ENCODE results near the gene GRM4. TPM values are rescaled to one million over a fixed set of nuclear protein-coding genes. Genes with fewer than 3 reads are reported as not detected.

Gene GRM4
- total and polyA plus RNA-seq, 10 of the 15 experiments (the other 5 are each of a cell fraction or from before 2014, with no cell fraction given) = 0.01 to 0.31 (median 0.05) TPM; not detected in 2

DNA sequence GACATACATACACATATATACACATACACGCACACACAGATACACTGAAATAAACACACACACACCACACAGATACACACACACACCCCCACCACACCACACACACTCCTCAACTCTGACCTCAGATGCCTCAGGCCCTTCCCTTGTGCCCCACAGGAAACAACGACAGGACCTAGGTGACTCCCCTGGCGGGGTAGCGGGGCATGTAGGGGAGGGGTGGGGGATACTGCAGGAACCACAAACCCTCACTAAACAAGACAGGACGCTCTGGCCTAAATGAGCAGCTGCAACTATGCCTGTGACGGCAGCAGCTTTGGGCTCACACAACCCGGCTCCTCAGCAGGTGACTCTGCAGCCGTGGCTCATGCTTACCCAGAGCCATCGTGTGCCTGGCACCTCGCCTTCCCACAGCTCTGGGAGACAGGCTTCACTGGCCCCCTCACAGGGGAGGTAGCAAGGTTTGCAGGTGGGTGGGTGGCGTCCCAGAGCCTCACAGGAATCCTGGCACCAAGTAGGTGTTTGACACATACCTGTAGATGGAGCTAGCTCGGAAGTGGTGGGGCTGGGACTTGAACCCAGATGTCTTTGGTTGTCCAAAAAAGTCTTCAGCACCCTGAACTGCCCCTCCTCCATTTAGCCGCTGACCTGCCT is 100.8 kb downstream of the GRM4 start:
- no TSS peak for BruUV-seq (replicated peaks)
- Histone ChIP-seq H3K27ac (ENCODE audit: control insufficient read depth, insufficient read depth) (no peak overlapping the region), H3K4me1 (ENCODE audit: control insufficient read depth, insufficient read depth, low read length) (peaks cover 6% of the 10 kb centered on the region), H3K9me3 (replicated peaks; ENCODE audit: control insufficient read depth, insufficient read depth, low read length) (no peaks in the 10 kb centered on the region), H4K20me1 (ENCODE audit: control insufficient read depth, insufficient read depth) (no peaks in the 10 kb centered on the region), H3K4me3 (no peak overlapping the region), H3K36me3 (ENCODE audit: control insufficient read depth in 2 of 2, insufficient read depth in 2 of 2, low read length in 1 of 2) (no peaks in the 10 kb centered on the region), H3K27me3 (replicated peaks in 1 of 2; ENCODE audit: control insufficient read depth in 2 of 2, insufficient read depth in 2 of 2, low read length in 1 of 2) (no peaks in the 10 kb centered on the region; a peak in 1 of 4 replicates), H2AFZ (ENCODE audit: control insufficient read depth, low read depth, low read length) (no peak overlapping the region), H3K4me2 (ENCODE audit: control insufficient read depth, insufficient read depth) (no peak overlapping the region), H3K79me2 (ENCODE audit: control insufficient read depth, insufficient read depth, low read length) (no peaks in the 10 kb centered on the region), H3K9ac (ENCODE audit: control insufficient read depth, insufficient read depth, low read length) (no peak overlapping the region)
- WGBS (ENCODE audit: insufficient coverage, insufficient replicate concordance, low lambda C conversion rate, missing lambda C conversion rate) = 14% methylated on average over 12 of the region's 13 CpGs
- DNase-seq (ENCODE audit: low read depth, low spot score) (peak; percentile 7), FAIRE-seq (no peak), ATAC-seq (peak; percentile 31)
- intact Hi-C loops (cut with micrococcal nuclease; ENCODE audit: unreplicated experiment) (no loop called here), in situ Hi-C loops (cut with MboI) (no loop called here)
- POLR2A ChIA-PET = no interaction called here
- SMC1A ChIA-PET (ENCODE audit: uncharacterized antibody, unreplicated experiment) = no interaction called here
- CTCF ChIA-PET = interaction anchor here (1.1 to 1.4 kb wide), 2 partner anchors 10 to 333 kb away, joined by 3 to 4 read pairs; no protein-coding TSS in a partner anchor
- RAD21 ChIA-PET (ENCODE audit: unreplicated experiment) = no interaction called here
- TF ChIP-seq CHD2 (IDR thresholded peaks at IDR 0.05; ENCODE audit: borderline replicate concordance, low read depth, low read length) (no peak), ZBED1 (IDR thresholded peaks at IDR 0.05; ENCODE audit: borderline replicate concordance) (no peak), MXI1 (IDR thresholded peaks at IDR 0.05; ENCODE audit: low read depth, low read length) (no peak), PKNOX1 (IDR thresholded peaks at IDR 0.05) (0 out of 2 replicates have a peak, but pooled peaks have one; percentile 1), EZH2 (IDR thresholded peaks at IDR 0.05; ENCODE audit: borderline replicate concordance, control insufficient read depth, low read depth, low read length) (no peak), ZNF384 (IDR thresholded peaks at IDR 0.05; ENCODE audit: borderline replicate concordance, low read depth, low read length) (no peak), TCF12 (IDR thresholded peaks at IDR 0.05; ENCODE audit: low read depth, low read length) (no peak), BCL3 (IDR thresholded peaks at IDR 0.05; ENCODE audit: borderline replicate concordance, insufficient read depth, low read depth, low read length, poor library complexity, severe bottlenecking) (peak; percentile 1), RUNX3 (IDR thresholded peaks at IDR 0.05; ENCODE audit: low read length) (peak; percentile 15; the same call in 1 of the 2 replicates), SIN3A (IDR thresholded peaks at IDR 0.05; ENCODE audit: low read depth, low read length) (no peak), ZZZ3 (IDR thresholded peaks at IDR 0.05; ENCODE audit: control insufficient read depth, insufficient read length, low read depth) (no peak), SMAD5 (IDR thresholded peaks at IDR 0.05; ENCODE audit: low read depth) (no peak), IRF4 (IDR thresholded peaks at IDR 0.05; ENCODE audit: low read depth, low read length) (no peak)
- TF ChIP-seq, protein P1, sequence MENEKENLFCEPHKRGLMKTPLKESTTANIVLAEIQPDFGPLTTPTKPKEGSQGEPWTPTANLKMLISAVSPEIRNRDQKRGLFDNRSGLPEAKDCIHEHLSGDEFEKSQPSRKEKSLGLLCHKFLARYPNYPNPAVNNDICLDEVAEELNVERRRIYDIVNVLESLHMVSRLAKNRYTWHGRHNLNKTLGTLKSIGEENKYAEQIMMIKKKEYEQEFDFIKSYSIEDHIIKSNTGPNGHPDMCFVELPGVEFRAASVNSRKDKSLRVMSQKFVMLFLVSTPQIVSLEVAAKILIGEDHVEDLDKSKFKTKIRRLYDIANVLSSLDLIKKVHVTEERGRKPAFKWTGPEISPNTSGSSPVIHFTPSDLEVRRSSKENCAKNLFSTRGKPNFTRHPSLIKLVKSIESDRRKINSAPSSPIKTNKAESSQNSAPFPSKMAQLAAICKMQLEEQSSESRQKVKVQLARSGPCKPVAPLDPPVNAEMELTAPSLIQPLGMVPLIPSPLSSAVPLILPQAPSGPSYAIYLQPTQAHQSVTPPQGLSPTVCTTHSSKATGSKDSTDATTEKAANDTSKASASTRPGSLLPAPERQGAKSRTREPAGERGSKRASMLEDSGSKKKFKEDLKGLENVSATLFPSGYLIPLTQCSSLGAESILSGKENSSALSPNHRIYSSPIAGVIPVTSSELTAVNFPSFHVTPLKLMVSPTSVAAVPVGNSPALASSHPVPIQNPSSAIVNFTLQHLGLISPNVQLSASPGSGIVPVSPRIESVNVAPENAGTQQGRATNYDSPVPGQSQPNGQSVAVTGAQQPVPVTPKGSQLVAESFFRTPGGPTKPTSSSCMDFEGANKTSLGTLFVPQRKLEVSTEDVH (IDR thresholded peaks at IDR 0.05; ENCODE audit: low read depth, partially characterized antibody) = no peak
- TF ChIP-seq, protein P2, sequence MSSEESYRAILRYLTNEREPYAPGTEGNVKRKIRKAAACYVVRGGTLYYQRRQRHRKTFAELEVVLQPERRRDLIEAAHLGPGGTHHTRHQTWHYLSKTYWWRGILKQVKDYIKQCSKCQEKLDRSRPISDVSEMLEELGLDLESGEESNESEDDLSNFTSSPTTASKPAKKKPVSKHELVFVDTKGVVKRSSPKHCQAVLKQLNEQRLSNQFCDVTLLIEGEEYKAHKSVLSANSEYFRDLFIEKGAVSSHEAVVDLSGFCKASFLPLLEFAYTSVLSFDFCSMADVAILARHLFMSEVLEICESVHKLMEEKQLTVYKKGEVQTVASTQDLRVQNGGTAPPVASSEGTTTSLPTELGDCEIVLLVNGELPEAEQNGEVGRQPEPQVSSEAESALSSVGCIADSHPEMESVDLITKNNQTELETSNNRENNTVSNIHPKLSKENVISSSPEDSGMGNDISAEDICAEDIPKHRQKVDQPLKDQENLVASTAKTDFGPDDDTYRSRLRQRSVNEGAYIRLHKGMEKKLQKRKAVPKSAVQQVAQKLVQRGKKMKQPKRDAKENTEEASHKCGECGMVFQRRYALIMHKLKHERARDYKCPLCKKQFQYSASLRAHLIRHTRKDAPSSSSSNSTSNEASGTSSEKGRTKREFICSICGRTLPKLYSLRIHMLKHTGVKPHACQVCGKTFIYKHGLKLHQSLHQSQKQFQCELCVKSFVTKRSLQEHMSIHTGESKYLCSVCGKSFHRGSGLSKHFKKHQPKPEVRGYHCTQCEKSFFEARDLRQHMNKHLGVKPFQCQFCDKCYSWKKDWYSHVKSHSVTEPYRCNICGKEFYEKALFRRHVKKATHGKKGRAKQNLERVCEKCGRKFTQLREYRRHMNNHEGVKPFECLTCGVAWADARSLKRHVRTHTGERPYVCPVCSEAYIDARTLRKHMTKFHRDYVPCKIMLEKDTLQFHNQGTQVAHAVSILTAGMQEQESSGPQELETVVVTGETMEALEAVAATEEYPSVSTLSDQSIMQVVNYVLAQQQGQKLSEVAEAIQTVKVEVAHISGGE (CRISPR knock-in tag; IDR thresholded peaks at IDR 0.05) = no peak

All from GM12878 (cell line).